ENCODE results near the gene LYAR.
A peak's percentile ranks its signal among the peaks of the same experiment; 100 is the strongest.

Gene LYAR

GRCh38 chr4:4315461-4316149, 25.7 kb upstream of the LYAR start:
- no peak for DNase-seq

- no peak for DNase-seq
Measured at GRCh38 chr4:4311193-4311592, 21.2 kb upstream of the LYAR start.

- no peak for DNase-seq
Measured at GRCh38 chr4:4308800-4309441, 19.0 kb upstream of the LYAR start.

- no peak for DNase-seq
Measured at GRCh38 chr4:4306920-4307319, 17.0 kb upstream of the LYAR start.

- no peak for DNase-seq
Measured at GRCh38 chr4:4302416-4302815, 12.5 kb upstream of the LYAR start.

DNA sequence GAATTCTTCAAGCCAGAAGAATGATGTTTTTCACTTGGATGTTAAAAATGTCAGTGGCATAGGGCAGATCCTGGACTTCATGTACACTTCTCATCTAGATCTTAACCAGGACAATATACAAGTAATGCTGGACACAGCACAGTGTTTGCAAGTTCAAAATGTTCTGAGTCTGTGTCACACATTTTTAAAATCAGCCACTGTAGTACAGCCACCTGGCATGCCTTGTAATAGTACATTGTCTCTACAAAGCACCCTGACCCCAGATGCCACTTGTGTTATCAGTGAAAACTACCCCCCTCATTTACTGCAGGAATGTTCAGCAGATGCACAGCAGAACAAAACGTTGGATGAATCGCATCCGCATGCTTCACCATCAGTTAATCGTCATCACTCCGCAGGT, 12.0 kb upstream of the LYAR start:
- no peak for DNase-seq

DNA sequence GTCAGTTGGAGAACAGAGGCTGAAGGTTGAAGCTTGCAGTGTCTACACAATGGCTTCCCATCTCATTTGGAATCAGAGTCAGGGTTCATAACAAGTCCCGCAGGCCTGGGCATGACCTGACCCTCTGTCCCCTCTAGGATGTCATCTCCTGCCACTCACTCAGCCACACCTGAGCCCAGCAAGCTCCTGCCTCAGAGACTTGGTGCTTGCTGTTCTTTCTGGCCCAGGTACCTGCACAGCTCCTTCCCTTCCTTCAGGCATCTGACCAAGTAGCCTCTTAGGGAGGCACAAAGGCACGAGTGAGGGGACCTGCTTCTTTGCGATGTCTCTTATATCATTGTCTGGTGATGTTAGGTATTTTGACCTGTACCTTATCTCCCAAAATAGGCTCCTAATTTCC, 9.1 kb upstream of the LYAR start:
- DNase-seq, result no peak

GRCh38 chr4:4296283-4296846, 6.4 kb upstream of the LYAR start:
- DNase-seq, result no peak

- no peak for DNase-seq
Measured at GRCh38 chr4:4293279-4293678, 3.3 kb upstream of the LYAR start.

DNA sequence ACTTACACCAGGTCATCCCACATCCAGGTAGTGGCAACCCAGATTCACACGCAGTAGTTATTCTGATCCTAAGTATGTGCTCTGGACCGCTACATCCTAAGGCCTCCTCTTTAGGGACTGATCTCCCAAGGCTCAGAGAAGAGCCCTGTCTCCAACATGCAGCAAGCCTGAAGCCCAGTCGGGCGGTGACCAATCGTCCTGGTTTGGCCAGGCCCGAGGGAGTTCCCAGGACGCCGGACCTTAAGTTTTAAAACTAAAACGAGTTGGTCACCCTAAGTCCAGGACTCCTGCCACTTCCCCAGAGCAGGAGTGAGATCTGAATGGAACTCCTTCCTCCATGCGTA, 385 bp downstream of the LYAR start:
- no peak for DNase-seq

DNA sequence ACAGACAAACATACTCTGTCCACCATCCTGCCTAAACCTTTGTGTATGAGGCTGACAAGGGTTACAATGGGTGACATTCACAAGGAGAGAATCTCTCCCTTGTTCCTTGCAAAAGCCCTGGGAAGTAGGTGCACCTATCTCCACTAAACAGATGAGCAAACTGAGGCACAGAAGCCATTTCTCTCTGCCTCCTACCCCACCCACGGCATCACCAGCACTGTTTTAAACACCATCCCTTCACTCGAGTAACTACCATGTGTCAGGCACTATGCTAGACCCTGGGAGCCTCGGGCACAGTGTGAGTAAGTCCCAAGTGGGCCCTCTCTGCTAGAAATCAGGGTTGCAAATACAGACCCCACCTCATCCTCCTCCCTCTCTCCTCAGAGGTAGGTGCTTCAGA, 899 bp downstream of the LYAR start:
- no peak for DNase-seq

DNA sequence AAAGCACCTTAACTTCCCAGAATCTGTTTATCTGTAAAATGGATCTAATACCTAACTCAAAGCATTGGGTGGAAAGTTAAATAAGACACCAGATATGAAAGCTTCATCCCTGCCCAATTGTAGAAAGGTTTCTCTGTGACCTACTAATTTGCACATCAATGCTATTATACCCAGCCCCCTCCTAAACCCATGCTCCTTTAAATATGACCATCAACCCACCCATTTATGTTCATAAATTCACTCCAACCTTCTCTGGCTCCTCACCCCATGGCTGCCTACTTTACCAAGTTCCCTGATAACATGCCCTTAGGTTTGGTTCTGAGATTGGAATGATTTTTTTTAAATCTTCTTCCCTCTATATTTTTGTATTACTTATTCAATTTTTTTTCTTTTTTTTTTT, 1.9 kb downstream of the LYAR start:
- no peak for DNase-seq

GRCh38 chr4:4284827-4285618, 4.9 kb downstream of the LYAR start:
- no peak for DNase-seq

- DNase-seq, result no peak
Measured at GRCh38 chr4:4281787-4282186, 8.2 kb downstream of the LYAR start.

- DNase-seq, result no peak
Measured at GRCh38 chr4:4277531-4277930, 12.4 kb downstream of the LYAR start.

- DNase-seq, result no peak
Measured at GRCh38 chr4:4274226-4274625, 15.7 kb downstream of the LYAR start.

- DNase-seq, result no peak
Measured at GRCh38 chr4:4271912-4272311, 18.0 kb downstream of the LYAR start.

DNA sequence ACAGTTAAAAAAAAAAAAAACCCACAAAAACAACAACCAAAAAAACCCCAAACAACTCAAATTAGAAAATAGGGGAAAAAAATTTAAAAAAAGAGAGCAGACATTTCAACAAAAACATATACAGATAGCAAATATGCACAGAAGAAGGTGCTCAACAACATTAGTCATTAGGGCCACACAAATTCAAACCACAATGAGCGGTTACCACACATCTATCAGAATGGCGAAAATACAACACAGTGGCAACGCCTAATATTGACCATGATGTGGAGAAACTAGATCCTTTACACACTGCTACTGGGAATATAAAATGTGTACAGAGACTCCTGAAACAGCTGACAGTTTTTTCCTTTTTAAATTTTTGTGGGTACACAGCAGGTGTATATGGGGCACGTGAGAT, 19.4 kb downstream of the LYAR start:
- DNase-seq, result no peak

DNA sequence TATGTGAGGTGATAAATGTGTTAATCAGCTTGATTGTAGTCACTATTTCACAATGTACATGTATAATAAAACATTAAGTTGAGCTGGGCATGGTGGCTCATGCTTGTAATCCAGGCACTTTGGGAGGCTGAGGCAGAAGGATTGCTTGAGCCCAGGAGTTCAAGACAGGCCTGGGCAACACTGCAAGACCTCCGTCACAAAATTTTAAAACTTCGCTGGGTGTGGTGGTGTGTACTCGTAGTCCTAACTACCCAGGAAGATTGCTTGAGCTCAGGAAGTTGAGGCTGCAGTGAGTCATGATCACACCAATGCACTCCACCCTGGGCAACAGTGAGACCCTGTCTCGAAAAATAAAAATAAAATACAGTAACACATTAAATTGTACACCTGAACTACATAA, 20.1 kb downstream of the LYAR start:
- DNase-seq, result peak in 1 of 2 experiments; percentile 22

DNA sequence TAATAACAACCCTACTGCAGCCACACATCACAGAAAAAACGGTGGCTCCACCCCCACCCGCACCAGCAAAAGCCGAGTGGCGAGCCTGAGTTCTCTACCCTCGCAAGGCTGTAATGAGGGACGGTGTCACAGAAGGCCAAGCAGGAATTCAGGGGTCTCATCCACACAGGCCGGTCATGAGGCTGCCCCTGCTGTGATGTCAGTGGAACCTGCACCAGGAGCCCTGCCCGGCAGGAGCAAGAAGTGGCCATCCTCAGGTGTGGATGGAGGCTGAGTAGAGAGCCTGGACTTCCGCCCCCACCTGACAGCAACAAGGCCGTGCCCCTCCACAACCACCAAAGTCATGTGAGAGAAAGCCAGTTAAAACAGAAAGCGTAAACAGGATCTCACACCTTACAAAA, 20.6 kb downstream of the LYAR start:
- DNase-seq, result no peak

GRCh38 chr4:4268776-4269175, 21.2 kb downstream of the LYAR start:
- DNase-seq, result no peak

GRCh38 chr4:4267981-4268380, 22.0 kb downstream of the LYAR start:
- no peak for DNase-seq

DNA sequence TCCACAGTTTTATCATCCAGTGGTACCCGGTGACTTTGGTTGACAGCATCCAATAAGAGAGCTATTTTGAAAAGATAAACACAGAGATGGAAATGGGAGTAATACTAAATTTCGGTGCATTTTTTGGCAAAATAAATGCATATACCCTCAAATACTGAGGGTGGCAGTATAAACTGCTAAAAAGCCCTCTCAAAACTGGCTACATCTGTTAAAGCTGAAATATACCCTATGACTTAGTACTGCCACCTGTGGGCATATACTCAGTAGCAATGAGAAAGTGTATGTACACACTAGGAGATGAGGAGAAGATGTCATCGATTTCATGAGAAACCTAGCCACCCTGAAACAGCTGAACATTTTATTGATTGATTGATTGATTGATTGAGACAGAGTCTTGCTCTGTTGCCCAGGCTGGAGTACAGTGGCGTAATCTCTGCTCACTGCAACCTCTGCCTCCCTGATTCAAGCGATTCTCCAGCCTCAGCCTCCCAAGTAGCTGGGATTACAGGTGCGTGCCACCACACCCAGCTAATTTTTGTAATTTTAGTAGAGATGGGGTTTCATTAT, 29.7 kb downstream of the LYAR start:
- DNase-seq, result peak; percentile 84 to 92

All from Kasumi-1 (cell line).